Measurements from ENCODE around the gene SERPINA1. TPM values are rescaled to one million over a fixed set of nuclear protein-coding genes. Genes with fewer than 3 reads are reported as not detected.

SERPINA1 gene
- total RNA-seq, 6 experiments from 2014 or later: 0.07 to 0.40 (median 0.17) TPM; not detected in 3

DNA sequence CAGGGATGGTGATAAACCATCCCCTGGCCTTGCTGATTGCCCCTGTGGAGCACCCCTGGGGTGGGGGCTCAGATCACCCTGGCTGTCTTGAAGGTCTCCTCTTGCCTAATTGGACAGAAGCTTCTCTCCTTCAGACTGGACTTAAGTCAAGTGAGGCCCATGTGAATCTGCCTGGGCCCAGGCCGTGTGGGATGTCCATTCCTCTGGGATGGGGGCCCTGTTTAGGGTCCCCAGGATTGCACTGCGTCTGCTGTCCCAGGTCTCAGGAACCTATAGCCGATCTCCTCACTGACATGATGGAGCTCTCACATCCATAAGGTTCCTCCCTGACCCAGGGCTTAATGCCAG is 20.2 kb downstream of the SERPINA1 start:
- Mint-ChIP-seq H3K4me1 (ENCODE audit: low read depth) (peaks cover 9% of the 10 kb centered on the region), H3K9me3 (peaks cover 12% of the 10 kb centered on the region), H3K27me3 (ENCODE audit: insufficient read depth) (no peaks in the 10 kb centered on the region; the same call in none of the 2 replicates), H3K27ac (no peak overlapping the region), H3K36me3 (ENCODE audit: low read depth) (no peaks in the 10 kb centered on the region), H3K4me3 (no peak overlapping the region)
- TF ChIP-seq, protein P1, sequence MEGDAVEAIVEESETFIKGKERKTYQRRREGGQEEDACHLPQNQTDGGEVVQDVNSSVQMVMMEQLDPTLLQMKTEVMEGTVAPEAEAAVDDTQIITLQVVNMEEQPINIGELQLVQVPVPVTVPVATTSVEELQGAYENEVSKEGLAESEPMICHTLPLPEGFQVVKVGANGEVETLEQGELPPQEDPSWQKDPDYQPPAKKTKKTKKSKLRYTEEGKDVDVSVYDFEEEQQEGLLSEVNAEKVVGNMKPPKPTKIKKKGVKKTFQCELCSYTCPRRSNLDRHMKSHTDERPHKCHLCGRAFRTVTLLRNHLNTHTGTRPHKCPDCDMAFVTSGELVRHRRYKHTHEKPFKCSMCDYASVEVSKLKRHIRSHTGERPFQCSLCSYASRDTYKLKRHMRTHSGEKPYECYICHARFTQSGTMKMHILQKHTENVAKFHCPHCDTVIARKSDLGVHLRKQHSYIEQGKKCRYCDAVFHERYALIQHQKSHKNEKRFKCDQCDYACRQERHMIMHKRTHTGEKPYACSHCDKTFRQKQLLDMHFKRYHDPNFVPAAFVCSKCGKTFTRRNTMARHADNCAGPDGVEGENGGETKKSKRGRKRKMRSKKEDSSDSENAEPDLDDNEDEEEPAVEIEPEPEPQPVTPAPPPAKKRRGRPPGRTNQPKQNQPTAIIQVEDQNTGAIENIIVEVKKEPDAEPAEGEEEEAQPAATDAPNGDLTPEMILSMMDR (IDR thresholded peaks at IDR 0.05): no peak
- no peak for DNase-seq

GRCh38 chr14:94367347-94368242 is 20.8 kb downstream of the SERPINA1 start:
- Mint-ChIP-seq H3K27me3 (ENCODE audit: insufficient read depth) (no peaks in the 10 kb centered on the region; the same call in none of the 2 replicates), H3K9me3 (peaks cover 16% of the 10 kb centered on the region), H3K4me1 (ENCODE audit: low read depth) (peaks cover 3% of the 10 kb centered on the region; the same call in 1 of the 2 replicates), H3K27ac (no peak overlapping the region), H3K36me3 (ENCODE audit: low read depth) (no peaks in the 10 kb centered on the region), H3K4me3 (no peak overlapping the region)
- DNase-seq: no peak
- TF ChIP-seq, protein P1 (IDR thresholded peaks at IDR 0.05): no peak

DNA sequence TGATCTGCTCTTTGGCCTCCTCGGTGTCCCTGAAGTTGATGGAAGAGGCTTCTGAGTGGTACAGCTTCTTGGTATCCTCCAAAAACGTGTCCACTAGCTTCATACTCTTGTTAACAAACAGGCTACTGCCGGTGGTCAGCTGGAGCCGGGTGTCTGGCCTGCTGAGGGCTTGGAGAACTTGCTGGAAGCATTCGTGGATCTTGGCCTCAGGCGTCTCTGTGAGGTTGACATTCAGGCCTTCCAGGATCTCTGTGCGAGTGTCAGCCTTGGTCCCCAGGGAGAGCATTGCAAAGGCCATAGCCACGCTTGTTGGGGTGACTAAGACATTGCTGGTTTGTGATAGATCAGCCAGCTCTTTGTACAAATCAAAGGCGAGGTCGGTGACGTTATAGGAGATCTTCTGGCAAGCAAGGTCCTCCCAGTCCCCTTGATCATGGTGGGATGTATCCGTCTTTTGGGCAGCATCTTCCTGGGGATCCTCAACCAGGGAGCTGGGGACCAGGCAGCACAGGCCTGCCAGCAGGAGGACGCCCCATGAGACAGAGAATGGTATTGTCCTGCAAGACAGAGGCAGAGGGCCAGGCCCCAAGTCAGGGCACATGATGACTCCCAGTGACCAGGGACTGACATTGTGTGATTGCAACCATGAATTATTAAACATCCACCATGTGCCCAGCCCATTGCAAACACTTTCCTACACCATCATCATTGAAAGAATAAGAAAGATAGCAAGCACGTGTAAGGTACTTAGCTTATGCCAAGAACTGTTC is 22.1 kb downstream of the SERPINA1 start, which contains the start of gene SERPINA2:
Gene SERPINA2, minus strand, starts transcription at position 553 of the 770 bp plus-strand sequence.
- Mint-ChIP-seq H3K4me1 (ENCODE audit: low read depth) (no peaks in the 10 kb centered on the region), H3K9me3 (peaks cover 12% of the 10 kb centered on the region), H3K36me3 (ENCODE audit: low read depth) (no peaks in the 10 kb centered on the region), H3K27ac (no peak within 1 kb of the TSS), H3K27me3 (ENCODE audit: insufficient read depth) (peaks cover 2% of the 10 kb centered on the region), H3K4me3 (no peak within 1 kb of the TSS)
- no peak for DNase-seq
- TF ChIP-seq, protein P1 (IDR thresholded peaks at IDR 0.05): no peak

- Mint-ChIP-seq H3K4me3 (no peak overlapping the region), H3K27ac (no peak overlapping the region), H3K4me1 (ENCODE audit: low read depth) (no peaks in the 10 kb centered on the region), H3K9me3 (peaks cover 7% of the 10 kb centered on the region), H3K27me3 (ENCODE audit: insufficient read depth) (peaks cover 3% of the 10 kb centered on the region), H3K36me3 (ENCODE audit: low read depth) (no peaks in the 10 kb centered on the region)
- TF ChIP-seq, protein P1 (IDR thresholded peaks at IDR 0.05): no peak
- DNase-seq: no peak
These were observed 22.8 kb downstream of the SERPINA1 start for GRCh38 chr14:94365624-94366023.

DNA sequence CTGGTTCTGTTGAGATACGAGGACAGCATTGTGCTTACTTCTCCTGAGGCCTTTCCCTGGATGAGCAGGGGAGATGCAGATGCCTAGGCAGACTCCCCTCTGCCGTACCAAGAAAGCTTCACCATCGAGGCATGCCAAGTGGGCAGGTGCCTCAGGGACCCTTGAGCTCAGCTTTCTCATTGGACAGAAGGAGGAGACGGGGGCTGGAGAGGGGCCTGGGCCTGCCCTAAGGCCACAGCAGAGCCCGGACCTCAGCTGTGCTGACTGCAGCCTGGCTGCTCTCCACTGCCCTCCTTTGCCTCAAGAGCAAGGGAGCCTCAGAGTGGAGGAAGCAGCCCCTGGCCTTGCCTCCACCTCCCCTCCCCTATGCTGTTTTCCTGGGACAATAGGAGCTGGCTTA is 23.4 kb downstream of the SERPINA1 start:
- Mint-ChIP-seq H3K27ac (no peak overlapping the region), H3K4me1 (ENCODE audit: low read depth) (no peaks in the 10 kb centered on the region), H3K36me3 (ENCODE audit: low read depth) (no peaks in the 10 kb centered on the region), H3K27me3 (ENCODE audit: insufficient read depth) (peaks cover 5% of the 10 kb centered on the region), H3K4me3 (no peak overlapping the region), H3K9me3 (peaks cover 6% of the 10 kb centered on the region; the same call in 1 of the 2 replicates)
- TF ChIP-seq, protein P1 (IDR thresholded peaks at IDR 0.05): no peak
- DNase-seq: no peak
